OCI-LY7 (cell line): Measurements from ENCODE around the gene REM1.

Experiments
- CTCF ChIP-seq: fragments of 200-600 bp; sonication (generic); conservative IDR thresholded peaks from 2 replicates; pipeline ENCODE4 v1.5.1; 2014; ENCODE audit warnings: mild to moderate bottlenecking, antibody characterized with exemption, low read length, moderate library complexity, mixed read lengths
- EZH2phosphoT487 ChIP-seq: fragments of 200-600 bp; sonication (generic); IDR thresholded peaks from 2 replicates; pipeline ENCODE4 v1.6.1; 2018; ENCODE audit warnings: low read depth, borderline replicate concordance, mild to moderate bottlenecking, mixed run types, antibody characterized with exemption, low read length, moderate library complexity, mixed read lengths

GRCh38 chr20:31484001-31484400, 8.9 kb downstream of the REM1 start:
- no peak for TF ChIP-seq CTCF
- TF ChIP-seq EZH2phosphoT487, result no peak
